H9 (cell line): Measurements from ENCODE around the gene MALRD1. TPM values are rescaled to one million over a fixed set of nuclear protein-coding genes. Genes with fewer than 3 reads are reported as not detected.

Experiments used
- DNase-seq: peaks from one replicate; pipeline ENCODE4 v3.0.0-alpha.2; 2017
- H2AFZ ChIP-seq: one replicate; pipeline ENCODE4 v1.6.1; 2013; ENCODE audit warnings: mild to moderate bottlenecking, low read length, control low read depth, moderate library complexity
- H2AK5ac ChIP-seq: 2 replicates; pipeline ENCODE4 v1.6.1; 2013; ENCODE audit warnings: low read length, control low read depth, mixed read lengths; ENCODE audit not compliant: insufficient read length
- H2BK120ac ChIP-seq: one replicate; pipeline ENCODE4 v1.6.1; 2013; ENCODE audit warnings: low read depth, mild to moderate bottlenecking, low read length, control low read depth, inconsistent platforms; ENCODE audit not compliant: poor library complexity, severe bottlenecking
- H2BK12ac ChIP-seq: 2 replicates; pipeline ENCODE4 v1.6.1; 2013; ENCODE audit warnings: low read length, control low read depth, mixed read lengths, low read depth; ENCODE audit not compliant: insufficient read length
- H2BK15ac ChIP-seq: 2 replicates; pipeline ENCODE4 v1.6.1; 2013; ENCODE audit warnings: low read depth, low read length, control low read depth
- H2BK20ac ChIP-seq: one replicate; pipeline ENCODE4 v1.6.1; 2013; ENCODE audit warnings: low read depth, mild to moderate bottlenecking, low read length, control low read depth, inconsistent platforms; ENCODE audit not compliant: poor library complexity, severe bottlenecking
- H2BK5ac ChIP-seq: 2 replicates; pipeline ENCODE4 v1.6.1; 2013; ENCODE audit warnings: low read length, control low read depth, mixed read lengths; ENCODE audit not compliant: insufficient read length
- H3K14ac ChIP-seq: 2 replicates; pipeline ENCODE4 v1.6.1; 2013; ENCODE audit warnings: low read length, control low read depth; ENCODE audit not compliant: insufficient read depth
- H3K18ac ChIP-seq: 2 replicates; pipeline ENCODE4 v1.6.1; 2013; ENCODE audit warnings: low read depth, mild to moderate bottlenecking, mixed read lengths, low read length, control low read depth; ENCODE audit not compliant: insufficient read length
- H3K23ac ChIP-seq: 2 replicates; pipeline ENCODE4 v1.6.1; 2013; ENCODE audit warnings: low read length, control low read depth, mixed read lengths, low read depth; ENCODE audit not compliant: insufficient read length
- H3K23me2 ChIP-seq: 2 replicates; pipeline ENCODE4 v1.6.1; 2013; ENCODE audit warnings: low read depth, mild to moderate bottlenecking, mixed read lengths, low read length, control low read depth; ENCODE audit not compliant: insufficient read length, poor library complexity, severe bottlenecking
- H3K27ac ChIP-seq: 2 replicates; pipeline ENCODE4 v1.5.1; 2013; ENCODE audit warnings: low read length, control low read depth, mixed read lengths, low read depth; ENCODE audit not compliant: insufficient read length
- H3K27me3 ChIP-seq: 2 replicates; pipeline ENCODE4 v1.6.1; 2013; ENCODE audit warnings: low read length, control low read depth, inconsistent platforms; ENCODE audit not compliant: insufficient read depth
- H3K4ac ChIP-seq: 2 replicates; pipeline ENCODE4 v1.6.1; 2013; ENCODE audit warnings: low read depth, mild to moderate bottlenecking, control low read depth, inconsistent platforms, low read length, moderate library complexity
- H3K4me1 ChIP-seq: 2 replicates; pipeline ENCODE4 v1.6.1; 2013; ENCODE audit warnings: low read length, control low read depth, inconsistent platforms; ENCODE audit not compliant: insufficient read depth
- H3K4me2 ChIP-seq: 2 replicates; pipeline ENCODE4 v1.6.1; 2013; ENCODE audit warnings: low read length, control low read depth, mixed read lengths; ENCODE audit not compliant: insufficient read length, insufficient read depth
- H3K56ac ChIP-seq: 2 replicates; pipeline ENCODE4 v1.6.1; 2013; ENCODE audit warnings: low read depth, mild to moderate bottlenecking, mixed read lengths, low read length, control low read depth; ENCODE audit not compliant: insufficient read length
- H3K79me1 ChIP-seq: 2 replicates; pipeline ENCODE4 v1.6.1; 2013; ENCODE audit warnings: low read depth, mild to moderate bottlenecking, moderate library complexity, low read length, control low read depth, inconsistent platforms; ENCODE audit not compliant: insufficient read depth, poor library complexity, severe bottlenecking
- H3K79me2 ChIP-seq: 2 replicates; pipeline ENCODE4 v1.6.1; 2013; ENCODE audit warnings: low read length, control low read depth, inconsistent platforms; ENCODE audit not compliant: insufficient read depth
- H3K9ac ChIP-seq: 2 replicates; pipeline ENCODE4 v1.6.1; 2013; ENCODE audit warnings: low read length, control low read depth, mixed read lengths; ENCODE audit not compliant: insufficient read length; ENCODE audit errors: extremely low read depth
- H3K9me3 ChIP-seq: one replicate; pipeline ENCODE4 v1.6.1; 2013; ENCODE audit warnings: low read depth, low read length, inconsistent platforms; ENCODE audit not compliant: control insufficient read depth
- H3T11ph ChIP-seq: one replicate; pipeline ENCODE4 v1.6.1; 2013; ENCODE audit warnings: mild to moderate bottlenecking, low read length, control low read depth, inconsistent platforms
- H4K20me1 ChIP-seq: one replicate; pipeline ENCODE4 v1.6.1; 2013; ENCODE audit not compliant: control insufficient read depth, insufficient read length, insufficient read depth
- H4K5ac ChIP-seq: 2 replicates; pipeline ENCODE4 v1.6.1; 2013; ENCODE audit warnings: low read depth, mild to moderate bottlenecking, mixed read lengths, low read length, control low read depth; ENCODE audit not compliant: insufficient read length
- H4K8ac ChIP-seq: replicated peaks from 2 replicates; pipeline ENCODE4 v1.6.1; 2013; ENCODE audit warnings: low read length, control low read depth, mixed read lengths, low read depth; ENCODE audit not compliant: insufficient read length
- H4K91ac ChIP-seq: 2 replicates; pipeline ENCODE4 v1.6.1; 2013; ENCODE audit warnings: low read depth, mild to moderate bottlenecking, moderate library complexity, mixed read lengths, low read length, control low read depth; ENCODE audit not compliant: insufficient read length
- H3K27ac Mint-ChIP-seq, 3 experiments: 2 replicates in 2 of 3; 3 replicates in 1 of 3; pipeline ENCODE4 v1.8.0; 2020 to 2021; ENCODE audit warnings: mixed read lengths in 3 of 3, mild to moderate bottlenecking in 1 of 3, moderate library complexity in 1 of 3
- H3K27me3 Mint-ChIP-seq: 2 replicates; pipeline ENCODE4 v1.8.0; 2021; ENCODE audit warnings: low read depth, mild to moderate bottlenecking, moderate library complexity, mixed read lengths
- H3K36me3 Mint-ChIP-seq, 3 experiments: 2 replicates in 2 of 3; 3 replicates in 1 of 3; pipeline ENCODE4 v1.8.0; 2020 to 2021; ENCODE audit warnings: low read depth in 3 of 3, mixed read lengths in 3 of 3; ENCODE audit not compliant: insufficient read depth in 1 of 3
- H3K4me1 Mint-ChIP-seq, 2 experiments: 2 replicates each; pipeline ENCODE4 v1.8.0; 2020; ENCODE audit warnings: mixed read lengths in 2 of 2
- H3K4me3 Mint-ChIP-seq, 2 experiments: 2 replicates in 1 of 2; 3 replicates in 1 of 2; pipeline ENCODE4 v1.8.0; 2020 to 2021; ENCODE audit warnings: mild to moderate bottlenecking in 2 of 2, mixed read lengths in 2 of 2, moderate library complexity in 1 of 2
- H3K9me3 Mint-ChIP-seq, 2 experiments: 2 replicates in 1 of 2; 3 replicates in 1 of 2; pipeline ENCODE4 v1.8.0; 2020; ENCODE audit warnings: mild to moderate bottlenecking in 2 of 2, mixed read lengths in 2 of 2, moderate library complexity in 1 of 2
- CTCF ChIP-seq: fragments of 200-600 bp; sonication (generic); conservative IDR thresholded peaks from 3 replicates; pipeline ENCODE4 v1.8.0; 2021; ENCODE audit warnings: antibody characterized with exemption, mild to moderate bottlenecking
- WGBS: extraction: QIAGEN DNeasy Blood & Tissue Kit; methylation state at CpG from one replicate; pipeline ENCODE4 v1.1.7; 2013; ENCODE audit warnings: missing lambda C conversion rate, low lambda C conversion rate, mixed read lengths; ENCODE audit not compliant: insufficient read length; ENCODE audit errors: extremely low coverage; 5-methylcytosine and 5-hydroxymethylcytosine counted together
- total RNA-seq: library from RNA; stranded (reverse); gene quantifications from 2 replicates; pipeline ENCODE4 v1.2.1, GENCODE V29; 2021

MALRD1 gene
- total RNA-seq, 1 experiment from 2014 or later, result 0.20 TPM

DNA sequence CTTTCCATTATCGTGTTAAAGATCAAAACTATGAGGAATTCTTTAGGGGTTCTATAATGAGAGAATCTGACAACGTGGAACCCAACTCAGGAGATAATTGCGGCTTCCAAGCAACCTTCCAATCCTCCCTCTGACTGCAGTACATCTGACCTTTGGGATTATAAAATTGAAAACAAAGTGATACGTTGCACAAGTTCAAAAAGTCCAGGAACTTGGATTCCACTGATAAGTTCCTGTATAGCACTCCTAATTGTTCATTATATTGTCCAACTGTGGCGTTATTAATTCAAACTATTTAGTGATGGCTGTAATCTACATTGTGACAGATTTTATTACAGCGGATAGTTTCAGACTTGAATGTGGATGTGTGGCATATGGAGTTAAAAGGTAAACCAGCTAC lies 15.4 kb downstream of the MALRD1 start:
- no peak overlapping the region for H3K18ac ChIP-seq
- no peaks in the 10 kb centered on the region for H4K20me1 ChIP-seq
- no peak overlapping the region for H3K4me2 ChIP-seq
- no CpG with 5 or more reads among the region's 6 CpGs for WGBS
- no peak overlapping the region for H3K27ac ChIP-seq
- H2BK120ac ChIP-seq, result no peak overlapping the region
- H3K27ac Mint-ChIP-seq, result no peak overlapping the region
- H3K4me1 ChIP-seq, result no peaks in the 10 kb centered on the region
- no peak overlapping the region for H2BK20ac ChIP-seq
- no peak overlapping the region for H3K14ac ChIP-seq
- no peak overlapping the region for H4K8ac ChIP-seq
- no peak overlapping the region for H3K23ac ChIP-seq
- TF ChIP-seq CTCF, result no peak
- H3K4me3 Mint-ChIP-seq, result no peak overlapping the region
- H3K79me1 ChIP-seq, result no peaks in the 10 kb centered on the region
- no peak overlapping the region for H2AK5ac ChIP-seq
- H2BK12ac ChIP-seq, result no peak overlapping the region
- no peak overlapping the region for H4K91ac ChIP-seq
- no peaks in the 10 kb centered on the region for H3K9me3 ChIP-seq
- no peaks in the 10 kb centered on the region for H3K27me3 Mint-ChIP-seq
- no peak overlapping the region for H2AFZ ChIP-seq
- no peak overlapping the region for H3K9ac ChIP-seq
- H3K27me3 ChIP-seq, result no peaks in the 10 kb centered on the region
- H3K79me2 ChIP-seq, result no peaks in the 10 kb centered on the region
- no peak overlapping the region for H3T11ph ChIP-seq
- no peaks in the 10 kb centered on the region; a peak in 1 of 5 replicates for H3K9me3 Mint-ChIP-seq
- H3K56ac ChIP-seq, result no peak overlapping the region
- H2BK15ac ChIP-seq, result no peak overlapping the region
- no peak overlapping the region for H2BK5ac ChIP-seq
- H3K4ac ChIP-seq, result no peak overlapping the region
- H3K4me1 Mint-ChIP-seq, result peaks cover 10 to 12% of the 10 kb centered on the region in 2 experiments
- H3K23me2 ChIP-seq, result no peaks in the 10 kb centered on the region
- no peak overlapping the region for H4K5ac ChIP-seq
- no peaks in the 10 kb centered on the region; a peak in 1 of 7 replicates for H3K36me3 Mint-ChIP-seq
- no peak for DNase-seq
